Measurements from ENCODE around the gene ATXN7L1.

Gene ATXN7L1

DNA sequence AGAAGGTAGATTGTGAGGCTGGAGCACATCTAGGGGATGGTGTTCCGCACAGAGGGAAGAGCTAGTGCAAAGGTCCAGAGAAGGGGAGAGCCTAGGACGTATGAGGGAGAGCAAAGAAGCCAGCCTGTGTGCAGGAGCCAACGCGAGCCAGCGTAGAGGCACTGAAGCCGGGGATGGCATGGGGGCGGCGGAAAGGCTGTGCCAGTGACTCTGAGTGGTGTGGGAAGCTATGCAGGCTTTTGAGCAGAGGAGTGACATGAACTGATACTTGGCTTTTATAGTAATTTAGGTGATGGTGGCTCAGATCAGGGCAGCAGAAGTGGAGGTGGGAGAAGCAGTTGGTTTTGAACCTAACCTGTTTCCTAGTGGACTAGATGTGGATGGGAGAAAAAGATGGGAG is 65.8 kb downstream of the ATXN7L1 start:
- no peak for TF ChIP-seq CEBPB (IDR thresholded peaks at IDR 0.05)
- TF ChIP-seq TAF1 (IDR thresholded peaks at IDR 0.05; ENCODE audit: low read depth) = no peak
- no peak for TF ChIP-seq TEAD4 (IDR thresholded peaks at IDR 0.05)
- TF ChIP-seq, protein P1, sequence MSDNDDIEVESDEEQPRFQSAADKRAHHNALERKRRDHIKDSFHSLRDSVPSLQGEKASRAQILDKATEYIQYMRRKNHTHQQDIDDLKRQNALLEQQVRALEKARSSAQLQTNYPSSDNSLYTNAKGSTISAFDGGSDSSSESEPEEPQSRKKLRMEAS (IDR thresholded peaks at IDR 0.05) = no peak
- no peak for TF ChIP-seq YY1 (IDR thresholded peaks at IDR 0.05; ENCODE audit: low read depth)
- TF ChIP-seq CREB1 (IDR thresholded peaks at IDR 0.05; ENCODE audit: low read depth) = no peak
- no peak for TF ChIP-seq ZBTB7A (IDR thresholded peaks at IDR 0.05; ENCODE audit: low read depth)

DNA sequence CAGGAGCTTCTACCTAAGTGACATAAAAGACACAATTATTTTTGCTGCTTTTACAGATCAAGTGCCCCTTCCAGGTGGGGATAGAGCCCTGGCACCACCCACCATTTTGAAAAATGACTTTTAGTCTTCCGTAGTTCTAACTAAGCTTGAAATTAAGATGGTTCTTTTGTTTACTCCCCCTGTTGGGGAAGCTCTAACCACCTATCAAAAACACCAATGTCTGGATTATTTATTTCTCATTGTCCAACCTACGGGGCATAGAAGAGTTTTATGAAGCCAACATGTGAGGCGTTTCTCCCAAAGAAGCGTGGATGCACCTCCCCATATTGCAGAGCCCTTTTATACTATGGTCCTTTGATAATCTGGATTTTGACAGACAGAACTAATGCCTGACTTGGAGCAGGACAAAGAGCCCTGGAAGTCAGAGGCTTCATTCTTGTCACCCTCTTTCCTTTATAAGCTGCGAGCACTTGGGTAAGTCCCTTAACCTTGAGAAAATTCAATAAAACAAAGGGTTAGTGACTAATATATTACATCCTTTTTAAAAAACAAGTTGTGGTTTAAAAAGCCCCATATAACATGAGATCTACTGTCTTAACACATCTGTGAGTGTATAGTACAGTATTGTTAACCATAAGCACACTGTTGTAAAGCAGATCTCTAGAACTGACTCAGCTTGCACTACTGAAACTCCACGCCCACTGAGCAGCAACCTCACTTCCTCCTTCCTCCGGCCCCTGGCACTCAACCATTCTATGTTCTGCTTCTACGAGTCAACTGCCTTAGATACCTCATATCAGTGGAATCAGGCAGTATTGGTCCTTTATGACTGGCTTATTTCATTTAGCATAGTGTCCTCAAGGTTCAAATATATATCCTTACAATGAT is 67.5 kb downstream of the ATXN7L1 start:
- TF ChIP-seq, protein P2, sequence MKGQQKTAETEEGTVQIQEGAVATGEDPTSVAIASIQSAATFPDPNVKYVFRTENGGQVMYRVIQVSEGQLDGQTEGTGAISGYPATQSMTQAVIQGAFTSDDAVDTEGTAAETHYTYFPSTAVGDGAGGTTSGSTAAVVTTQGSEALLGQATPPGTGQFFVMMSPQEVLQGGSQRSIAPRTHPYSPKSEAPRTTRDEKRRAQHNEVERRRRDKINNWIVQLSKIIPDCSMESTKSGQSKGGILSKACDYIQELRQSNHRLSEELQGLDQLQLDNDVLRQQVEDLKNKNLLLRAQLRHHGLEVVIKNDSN (IDR thresholded peaks at IDR 0.05) = no peak
- TF ChIP-seq TCF12 (IDR thresholded peaks at IDR 0.05; ENCODE audit: low read depth) (no peak), EP300 (IDR thresholded peaks at IDR 0.05; ENCODE audit: borderline replicate concordance) (no peak), ZBTB7A (IDR thresholded peaks at IDR 0.05; ENCODE audit: low read depth) (no peak), YY1 (IDR thresholded peaks at IDR 0.05; ENCODE audit: low read depth) (no peak), TEAD4 (IDR thresholded peaks at IDR 0.05) (no peak), NFIC (IDR thresholded peaks at IDR 0.05) (no peak), EGR1 (IDR thresholded peaks at IDR 0.05) (no peak)
- TF ChIP-seq, protein P3, sequence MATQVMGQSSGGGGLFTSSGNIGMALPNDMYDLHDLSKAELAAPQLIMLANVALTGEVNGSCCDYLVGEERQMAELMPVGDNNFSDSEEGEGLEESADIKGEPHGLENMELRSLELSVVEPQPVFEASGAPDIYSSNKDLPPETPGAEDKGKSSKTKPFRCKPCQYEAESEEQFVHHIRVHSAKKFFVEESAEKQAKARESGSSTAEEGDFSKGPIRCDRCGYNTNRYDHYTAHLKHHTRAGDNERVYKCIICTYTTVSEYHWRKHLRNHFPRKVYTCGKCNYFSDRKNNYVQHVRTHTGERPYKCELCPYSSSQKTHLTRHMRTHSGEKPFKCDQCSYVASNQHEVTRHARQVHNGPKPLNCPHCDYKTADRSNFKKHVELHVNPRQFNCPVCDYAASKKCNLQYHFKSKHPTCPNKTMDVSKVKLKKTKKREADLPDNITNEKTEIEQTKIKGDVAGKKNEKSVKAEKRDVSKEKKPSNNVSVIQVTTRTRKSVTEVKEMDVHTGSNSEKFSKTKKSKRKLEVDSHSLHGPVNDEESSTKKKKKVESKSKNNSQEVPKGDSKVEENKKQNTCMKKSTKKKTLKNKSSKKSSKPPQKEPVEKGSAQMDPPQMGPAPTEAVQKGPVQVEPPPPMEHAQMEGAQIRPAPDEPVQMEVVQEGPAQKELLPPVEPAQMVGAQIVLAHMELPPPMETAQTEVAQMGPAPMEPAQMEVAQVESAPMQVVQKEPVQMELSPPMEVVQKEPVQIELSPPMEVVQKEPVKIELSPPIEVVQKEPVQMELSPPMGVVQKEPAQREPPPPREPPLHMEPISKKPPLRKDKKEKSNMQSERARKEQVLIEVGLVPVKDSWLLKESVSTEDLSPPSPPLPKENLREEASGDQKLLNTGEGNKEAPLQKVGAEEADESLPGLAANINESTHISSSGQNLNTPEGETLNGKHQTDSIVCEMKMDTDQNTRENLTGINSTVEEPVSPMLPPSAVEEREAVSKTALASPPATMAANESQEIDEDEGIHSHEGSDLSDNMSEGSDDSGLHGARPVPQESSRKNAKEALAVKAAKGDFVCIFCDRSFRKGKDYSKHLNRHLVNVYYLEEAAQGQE (IDR thresholded peaks at IDR 0.05; ENCODE audit: low read depth) = no peak

GRCh38 chr7:105808209-105808608 is 68.2 kb downstream of the ATXN7L1 start:
- TF ChIP-seq RAD21 (IDR thresholded peaks at IDR 0.05; ENCODE audit: low read depth) = no peak
- TF ChIP-seq, protein P3 (IDR thresholded peaks at IDR 0.05; ENCODE audit: low read depth) = no peak
- no peak for TF ChIP-seq TAF1 (IDR thresholded peaks at IDR 0.05; ENCODE audit: low read depth)
- no peak for TF ChIP-seq EGR1 (IDR thresholded peaks at IDR 0.05)

- TF ChIP-seq, protein P2 (IDR thresholded peaks at IDR 0.05) = no peak
- TF ChIP-seq, protein P3 (IDR thresholded peaks at IDR 0.05; ENCODE audit: low read depth) = no peak
- TF ChIP-seq, protein P1 (IDR thresholded peaks at IDR 0.05) = no peak
- TF ChIP-seq FOXM1 (IDR thresholded peaks at IDR 0.05; ENCODE audit: borderline replicate concordance, low read depth) (no peak), NFIC (IDR thresholded peaks at IDR 0.05) (no peak), YY1 (IDR thresholded peaks at IDR 0.05; ENCODE audit: low read depth) (no peak), TAF1 (IDR thresholded peaks at IDR 0.05; ENCODE audit: low read depth) (no peak), CEBPB (IDR thresholded peaks at IDR 0.05) (no peak), EP300 (IDR thresholded peaks at IDR 0.05; ENCODE audit: borderline replicate concordance) (no peak), TCF12 (IDR thresholded peaks at IDR 0.05; ENCODE audit: low read depth) (no peak), ZBTB7A (IDR thresholded peaks at IDR 0.05; ENCODE audit: low read depth) (no peak), TEAD4 (IDR thresholded peaks at IDR 0.05) (no peak), CREB1 (IDR thresholded peaks at IDR 0.05; ENCODE audit: low read depth) (no peak), EGR1 (IDR thresholded peaks at IDR 0.05) (no peak), RAD21 (IDR thresholded peaks at IDR 0.05; ENCODE audit: low read depth) (no peak)
These were observed 69.0 kb downstream of the ATXN7L1 start for GRCh38 chr7:105807448-105807762.

Data from Ishikawa (cell line).